Stimulated activated CD8-positive, alpha-beta memory T cell treated with anti-CD3 and anti-CD28 coated beads, Interleukin-15, amount 100 ng/mL, for 48 hours (primary cell): Measurements from ENCODE around the gene SLC38A8.
A peak's percentile ranks its signal among the peaks of the same experiment; 100 is the strongest.

Experiments
- DNase-seq, 2 donors: peaks; one replicate each; pipeline ENCODE4 v3.0.0-alpha.2; 2020; ENCODE audit warnings: low read depth in 2 of 2

SLC38A8 gene

GRCh38 chr16:83971165-83972130 is 71.1 kb downstream of the SLC38A8 start:
- no peak for DNase-seq

- DNase-seq = no peak
These were observed 72.2 kb downstream of the SLC38A8 start for GRCh38 chr16:83970430-83970815.

DNA sequence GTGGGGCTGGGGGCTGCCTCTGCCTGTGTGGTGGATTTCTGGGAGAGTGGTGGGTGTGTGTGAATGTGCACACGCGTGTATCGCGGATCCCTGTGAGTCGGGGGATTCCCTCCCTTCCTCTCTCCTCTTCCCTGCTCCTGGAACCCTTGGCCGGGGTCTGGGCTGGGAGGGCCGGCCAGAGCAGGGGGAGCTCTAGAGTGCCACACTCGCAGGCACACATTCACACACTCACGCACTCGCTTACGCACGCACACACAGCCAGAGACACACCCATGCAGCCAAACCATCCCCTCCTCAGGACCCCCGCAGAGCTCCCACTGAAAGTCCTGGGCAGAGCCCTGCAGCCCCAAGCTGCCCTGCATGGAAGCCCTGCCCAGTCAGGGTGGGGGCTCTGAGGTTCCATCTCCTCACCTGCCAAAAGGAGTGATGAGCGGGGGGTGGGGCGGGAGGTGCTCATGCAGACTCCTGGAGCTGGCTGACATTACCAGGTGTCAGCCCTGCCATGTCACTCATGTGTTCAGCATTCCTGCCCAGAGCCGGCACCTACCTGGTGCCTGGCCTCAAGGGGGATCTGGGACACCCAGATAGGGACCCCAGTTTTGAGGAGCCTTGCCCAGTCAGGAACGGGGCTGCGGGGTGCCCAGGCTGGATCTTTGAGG is 72.7 kb downstream of the SLC38A8 start:
- DNase-seq = no peak

DNA sequence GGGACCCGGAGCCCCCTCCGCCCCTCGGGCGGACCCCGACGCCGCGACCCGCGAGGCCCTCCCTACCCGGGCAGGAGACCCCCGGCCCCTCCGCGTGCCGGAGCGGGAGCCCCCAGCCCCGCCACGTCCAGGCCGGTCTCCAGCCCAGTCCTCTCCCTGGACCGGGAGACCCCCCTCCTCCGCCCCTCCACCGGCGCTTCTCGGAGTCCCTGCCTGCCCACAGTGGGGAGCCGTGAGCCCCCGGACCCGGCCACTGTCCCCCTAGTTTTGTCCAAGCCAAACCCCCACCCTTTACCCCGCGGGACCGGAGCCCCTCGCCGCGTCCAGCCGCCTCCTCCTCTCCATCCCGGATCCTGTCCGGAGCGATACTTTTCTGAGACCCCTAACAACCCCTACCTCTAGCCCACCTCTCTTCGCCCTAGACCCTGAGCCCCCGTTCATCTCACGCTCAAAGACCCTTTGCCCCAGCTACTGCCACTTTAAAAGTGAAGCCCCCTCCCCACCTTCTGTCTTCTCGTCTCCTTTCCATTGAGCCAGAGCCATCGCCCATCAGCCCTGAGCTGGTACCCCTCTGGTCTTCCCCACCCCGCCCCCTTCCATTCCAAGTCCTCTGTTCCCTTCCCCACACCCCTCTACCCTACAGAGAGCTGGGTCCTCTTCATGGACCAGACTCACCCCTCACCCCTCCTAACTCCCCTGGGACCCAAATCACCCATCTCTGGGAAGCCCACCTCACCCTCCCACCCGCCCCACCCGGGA is 73.5 kb downstream of the SLC38A8 start:
- no peak for DNase-seq

- DNase-seq = no peak
These were observed 74.2 kb downstream of the SLC38A8 start for GRCh38 chr16:83968306-83968851.

- peak; percentile 7 to 11 for DNase-seq
These were observed 74.7 kb downstream of the SLC38A8 start, which contains the start of gene NECAB2 for GRCh38 chr16:83967838-83968305. Gene NECAB2, plus strand, starts transcription at chr16:83968244. Its CDS starts 405 bp downstream, at chr16:83968649.

- DNase-seq = no peak
These were observed 75.5 kb downstream of the SLC38A8 start for GRCh38 chr16:83967091-83967490.

DNA sequence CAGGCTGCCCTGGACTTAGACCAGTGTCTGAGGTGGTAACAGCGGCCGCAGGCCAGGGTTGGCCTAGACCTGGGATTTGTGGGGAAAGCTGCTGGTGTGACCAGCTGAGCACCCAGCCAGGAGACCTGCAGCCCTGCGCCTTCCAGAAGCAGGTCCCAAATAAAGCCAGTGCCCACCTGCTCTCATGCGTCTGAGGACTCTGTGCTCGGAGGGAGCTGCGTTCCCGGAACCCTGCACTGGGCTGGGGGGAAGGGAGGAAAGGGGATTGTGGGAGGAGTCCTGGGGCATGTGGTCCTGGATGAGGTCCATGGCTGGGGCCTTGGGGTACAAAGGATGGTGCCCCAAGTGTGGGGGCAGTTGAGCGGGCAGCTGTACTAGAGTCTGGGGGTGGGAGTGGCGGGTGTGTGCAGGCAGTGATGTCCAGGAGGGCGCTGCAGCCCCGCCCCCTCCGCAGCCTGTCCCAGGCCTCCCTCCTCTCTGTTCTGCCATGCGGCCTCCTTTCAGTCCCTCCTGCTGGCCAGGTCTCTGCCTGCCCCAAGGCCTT is 76.4 kb downstream of the SLC38A8 start:
- DNase-seq = no peak

- no peak for DNase-seq
These were observed 77.0 kb downstream of the SLC38A8 start for GRCh38 chr16:83965444-83966152.

DNA sequence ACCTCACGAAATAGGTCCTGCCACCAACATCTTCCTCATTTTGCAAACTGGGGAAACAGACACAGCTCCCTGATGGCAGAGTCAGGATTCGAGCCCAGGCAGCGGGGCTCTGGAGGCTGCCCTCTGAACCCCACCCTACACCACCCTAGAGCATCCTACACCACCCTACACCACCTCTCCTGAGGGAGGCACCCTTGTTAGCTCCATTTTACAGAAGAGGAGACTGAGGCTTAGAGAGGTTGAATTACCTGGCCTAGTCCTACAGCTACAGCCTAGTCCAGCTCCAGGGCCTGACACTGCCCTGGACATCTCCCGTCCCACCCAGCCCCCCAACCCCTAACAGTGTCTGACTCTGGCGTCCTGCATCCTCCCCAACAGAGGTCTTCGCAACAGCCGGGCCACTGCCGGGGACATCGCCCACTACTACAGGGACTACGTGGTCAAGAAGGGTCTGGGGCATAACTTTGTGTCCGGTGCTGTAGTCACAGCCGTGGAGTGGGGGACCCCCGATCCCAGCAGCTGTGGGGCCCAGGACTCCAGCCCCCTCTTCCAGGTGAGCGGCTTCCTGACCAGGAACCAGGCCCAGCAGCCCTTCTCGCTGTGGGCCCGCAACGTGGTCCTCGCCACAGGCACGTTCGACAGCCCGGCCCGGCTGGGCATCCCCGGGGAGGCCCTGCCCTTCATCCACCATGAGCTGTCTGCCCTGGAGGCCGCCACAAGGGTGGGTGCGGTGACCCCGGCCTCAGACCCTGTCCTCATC is 77.7 kb downstream of the SLC38A8 start:
- no peak for DNase-seq

DNA sequence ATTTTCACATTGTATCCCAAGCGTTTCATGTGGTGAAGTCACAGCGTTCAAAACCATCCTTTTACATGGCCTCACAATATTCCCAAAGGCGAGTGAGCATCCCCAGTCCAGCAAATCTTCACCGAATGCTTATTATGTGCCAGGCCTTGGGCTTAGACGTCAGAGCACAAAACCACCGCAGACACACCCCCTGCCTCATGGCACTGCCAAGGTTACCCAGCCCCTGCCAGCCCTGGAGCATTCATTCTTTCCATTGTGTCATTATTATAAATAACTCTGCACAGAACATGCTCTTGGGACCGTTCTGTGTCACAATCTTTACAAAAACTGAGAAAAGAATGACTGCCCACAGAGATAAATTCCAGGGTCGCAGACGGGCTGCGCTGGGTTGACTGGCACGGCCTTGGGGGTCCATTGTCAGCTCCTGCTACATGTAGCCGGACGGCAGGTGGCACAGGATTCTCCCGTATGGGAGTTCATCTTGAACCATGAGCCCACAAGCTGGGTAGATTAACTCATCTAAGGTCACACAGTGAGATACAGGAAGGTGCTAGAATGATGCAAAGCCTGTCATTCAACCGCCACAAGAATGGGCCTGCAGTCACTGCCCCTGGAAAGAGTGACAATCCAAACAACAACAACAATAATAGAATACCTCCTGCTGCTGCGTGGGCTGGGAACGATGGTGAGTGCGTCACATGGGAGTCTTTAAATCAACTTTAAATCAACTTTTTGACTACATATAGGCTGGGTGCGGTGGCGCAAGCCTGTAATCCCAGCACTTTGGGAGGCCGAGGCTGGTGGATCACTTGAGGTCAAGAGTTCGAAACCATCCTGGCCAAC is 79.1 kb downstream of the SLC38A8 start:
- no peak for DNase-seq

DNA sequence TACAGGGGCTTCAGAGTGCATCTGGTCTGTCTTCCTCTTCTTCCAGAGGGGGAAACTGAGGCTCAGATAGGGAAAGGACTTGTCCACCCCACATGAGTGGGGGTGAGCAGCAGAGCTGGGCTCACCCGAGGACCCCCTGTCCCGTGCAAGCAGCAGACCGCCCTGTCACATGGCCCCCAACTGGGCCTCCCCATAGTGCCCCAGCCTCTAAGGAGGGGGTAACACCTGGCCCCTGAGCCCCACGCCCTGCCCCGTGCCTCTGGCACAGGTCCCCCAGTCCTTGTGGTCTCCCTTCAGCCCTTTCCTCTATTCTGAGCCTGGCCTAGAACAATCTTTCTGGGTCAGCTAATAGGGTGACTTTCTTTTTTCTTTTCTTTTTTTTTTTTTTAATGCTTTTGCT is 81.0 kb downstream of the SLC38A8 start:
- no peak for DNase-seq

DNA sequence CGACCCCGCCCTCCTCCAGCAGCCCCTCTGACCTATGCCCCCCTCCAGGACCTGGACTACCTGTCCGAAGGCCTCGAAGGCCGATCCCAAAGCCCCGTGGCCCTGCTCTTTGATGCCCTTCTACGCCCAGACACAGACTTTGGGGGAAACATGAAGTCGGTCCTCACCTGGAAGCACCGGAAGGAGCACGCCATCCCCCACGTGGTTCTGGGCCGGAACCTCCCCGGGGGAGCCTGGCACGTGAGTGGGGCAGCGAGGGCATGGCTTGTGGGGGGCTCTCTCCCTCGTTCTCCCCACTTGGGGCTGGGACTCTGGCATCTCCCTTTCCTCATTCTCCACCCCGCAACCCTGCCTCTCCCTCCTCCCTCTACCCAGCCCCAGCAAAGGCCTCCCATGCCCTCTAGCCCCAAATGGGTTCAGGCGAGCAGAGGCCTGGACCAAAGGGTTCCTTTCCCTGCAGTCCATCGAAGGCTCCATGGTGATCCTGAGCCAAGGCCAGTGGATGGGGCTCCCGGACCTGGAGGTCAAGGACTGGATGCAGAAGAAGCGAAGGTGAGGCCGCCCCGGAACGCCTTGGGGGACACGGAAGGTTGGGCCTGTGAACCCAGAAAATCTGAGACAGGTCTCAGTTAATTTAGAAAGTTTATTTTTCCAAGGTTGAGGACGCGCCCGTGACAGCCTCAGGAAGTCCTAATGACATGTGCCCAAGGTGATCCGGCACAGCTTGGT is 81.9 kb downstream of the SLC38A8 start:
- no peak for DNase-seq
